Right renal pelvis (tissue), 4 donors: ENCODE measurements around the gene SSR2. TPM values are rescaled to one million over a fixed set of nuclear protein-coding genes. Genes with fewer than 3 reads are reported as not detected.
"Not testable (repeated sequence)": the region's sequence is repeated elsewhere in the genome, so short reads cannot be mapped to it uniquely, and the experiment has no call there.

Experiments
- DNase-seq, 4 donors: peaks; one replicate each; pipeline ENCODE4 v3.0.0-alpha.2; 2013; ENCODE audit warnings: low read depth in 4 of 4, low spot score in 3 of 4, missing footprints in 1 of 4
- polyA plus RNA-seq, 4 donors: library from polyadenylated mRNA; unstranded; fragments of 120-200 nt; gene quantifications; one replicate each; pipeline ENCODE4 v1.2.1, GENCODE V29; 2013; ENCODE audit not compliant: insufficient read length in 4 of 4

Gene SSR2
- polyA plus RNA-seq, 4 donors: 388 to 421 (median 420) TPM

DNA sequence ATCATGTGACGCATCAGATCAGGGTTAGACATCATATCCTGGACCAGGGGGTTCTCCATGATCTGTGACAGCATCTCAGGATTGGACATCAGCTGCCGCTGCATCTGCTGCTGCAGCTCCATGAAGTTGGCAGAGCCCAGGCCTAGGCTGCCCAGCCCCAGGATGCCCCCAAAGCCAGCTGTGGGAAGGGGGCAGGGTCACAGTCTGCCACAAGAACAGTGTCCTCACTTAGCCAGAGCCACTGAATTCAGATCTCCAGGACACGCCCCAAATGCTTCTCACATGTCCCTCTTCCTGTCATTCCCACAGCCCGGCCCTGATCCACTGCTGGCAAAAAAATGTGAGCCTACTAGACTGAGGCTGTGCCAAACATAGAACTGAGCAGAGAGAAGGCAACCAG is 29.6 kb upstream of the SSR2 start:
- DNase-seq: no peak

DNA sequence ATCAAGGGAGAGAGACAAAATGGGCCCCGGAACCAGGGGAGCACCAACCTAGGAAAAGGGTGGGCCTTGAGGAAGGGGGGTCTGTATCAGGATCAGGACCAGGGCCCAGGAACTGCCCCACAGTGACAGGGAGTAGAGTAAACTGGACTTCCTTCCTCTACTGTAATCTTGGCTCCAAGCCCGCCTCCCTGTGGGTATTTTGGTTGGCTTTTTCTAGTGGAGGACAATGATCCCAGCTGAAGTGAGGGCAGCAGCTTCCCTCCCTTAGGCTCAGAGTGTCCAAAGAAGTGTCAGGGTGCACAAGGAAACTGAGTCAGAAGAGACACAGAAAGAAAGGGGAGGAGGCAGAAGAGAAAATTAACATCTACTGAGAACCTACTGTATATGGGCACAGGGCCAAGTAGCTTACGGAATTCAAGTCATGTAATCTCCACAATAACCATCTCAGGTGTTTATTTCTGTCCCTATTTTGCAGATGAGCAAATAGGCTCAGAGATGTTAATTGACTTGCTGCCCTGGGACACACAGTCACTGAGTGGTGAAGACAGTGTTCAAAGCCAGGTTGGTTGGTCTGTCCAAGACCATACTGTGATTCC is 28.0 kb upstream of the SSR2 start:
- DNase-seq: no peak

GRCh38 chr1:156045076-156045475 is 24.3 kb upstream of the SSR2 start:
- no peak for DNase-seq

- DNase-seq: no peak
These were observed 22.1 kb upstream of the SSR2 start for GRCh38 chr1:156042828-156043227.

- DNase-seq: not testable (repeated sequence)
These were observed 14.2 kb upstream of the SSR2 start for GRCh38 chr1:156034991-156035390.

- no peak for DNase-seq
These were observed 12.3 kb upstream of the SSR2 start for GRCh38 chr1:156033011-156033410.

- no peak for DNase-seq
These were observed 5.8 kb upstream of the SSR2 start for GRCh38 chr1:156026588-156026987.

GRCh38 chr1:156025876-156026275 is 5.1 kb upstream of the SSR2 start:
- DNase-seq: no peak

DNA sequence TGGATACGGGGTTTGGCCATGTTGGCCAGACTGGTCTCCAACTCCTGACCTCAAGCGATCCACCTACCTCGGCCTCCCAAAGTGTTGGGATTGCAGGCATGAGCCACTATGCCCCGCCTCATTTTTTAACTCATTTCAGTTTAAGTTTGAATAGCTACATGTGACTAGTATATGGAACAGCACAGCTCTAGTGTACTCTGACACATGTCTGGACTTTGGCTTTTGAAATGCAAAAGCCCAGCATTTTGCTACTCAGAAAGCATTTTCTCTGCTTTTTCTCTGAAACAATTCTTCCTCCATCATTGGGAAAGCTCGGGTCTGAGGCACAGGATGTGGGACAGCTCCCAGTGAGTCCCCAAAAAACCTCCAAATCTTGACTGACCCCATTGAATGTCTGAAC is 4.0 kb upstream of the SSR2 start:
- no peak for DNase-seq

DNA sequence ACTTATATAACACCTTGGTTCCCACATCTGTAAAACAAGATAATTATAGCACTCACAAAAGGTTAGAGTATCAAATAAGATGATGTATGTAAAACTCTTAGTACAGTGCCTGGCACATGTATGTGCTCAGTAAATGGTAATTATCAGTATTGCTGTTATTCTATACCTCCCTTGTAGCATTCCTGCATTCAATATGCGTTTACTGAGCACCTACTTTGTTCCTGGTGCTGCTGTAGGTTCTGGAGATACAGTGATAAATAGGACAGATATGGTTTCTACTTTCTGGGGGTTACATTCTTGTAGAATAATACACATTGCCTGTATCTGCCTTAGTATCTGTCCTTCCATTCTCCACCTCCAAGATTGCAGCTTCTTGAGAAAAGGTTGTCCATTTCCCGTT is 1.2 kb upstream of the SSR2 start:
- no peak for DNase-seq

- DNase-seq: no peak
These were observed 310 bp upstream of the SSR2 start for GRCh38 chr1:156021093-156021428.

- DNase-seq: no peak
These were observed 832 bp downstream of the SSR2 start for GRCh38 chr1:156019946-156020292.

GRCh38 chr1:156014829-156015228 is 5.9 kb downstream of the SSR2 start:
- DNase-seq: no peak

- DNase-seq: no peak
These were observed 8.5 kb downstream of the SSR2 start for GRCh38 chr1:156012051-156012817.

DNA sequence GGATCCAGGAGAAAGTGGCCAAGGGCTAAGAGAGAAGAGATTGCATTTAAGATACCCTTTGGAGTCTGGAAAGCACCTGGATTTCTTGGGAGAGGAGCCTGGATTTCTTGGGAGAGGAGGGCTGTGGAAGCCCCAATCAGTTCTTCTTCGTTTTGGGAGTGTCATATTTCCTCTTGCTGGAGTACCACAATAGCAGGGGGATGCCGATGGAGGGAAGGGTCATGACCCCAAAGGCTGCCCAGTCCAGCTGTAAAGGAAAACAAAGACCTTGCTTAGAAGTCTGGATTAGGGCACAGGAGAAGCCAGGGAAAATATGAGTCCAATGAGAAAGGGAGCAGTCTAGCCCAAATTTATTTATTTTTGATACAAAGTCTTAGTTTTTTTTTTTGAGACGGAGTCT is 11.3 kb downstream of the SSR2 start:
- no peak for DNase-seq

DNA sequence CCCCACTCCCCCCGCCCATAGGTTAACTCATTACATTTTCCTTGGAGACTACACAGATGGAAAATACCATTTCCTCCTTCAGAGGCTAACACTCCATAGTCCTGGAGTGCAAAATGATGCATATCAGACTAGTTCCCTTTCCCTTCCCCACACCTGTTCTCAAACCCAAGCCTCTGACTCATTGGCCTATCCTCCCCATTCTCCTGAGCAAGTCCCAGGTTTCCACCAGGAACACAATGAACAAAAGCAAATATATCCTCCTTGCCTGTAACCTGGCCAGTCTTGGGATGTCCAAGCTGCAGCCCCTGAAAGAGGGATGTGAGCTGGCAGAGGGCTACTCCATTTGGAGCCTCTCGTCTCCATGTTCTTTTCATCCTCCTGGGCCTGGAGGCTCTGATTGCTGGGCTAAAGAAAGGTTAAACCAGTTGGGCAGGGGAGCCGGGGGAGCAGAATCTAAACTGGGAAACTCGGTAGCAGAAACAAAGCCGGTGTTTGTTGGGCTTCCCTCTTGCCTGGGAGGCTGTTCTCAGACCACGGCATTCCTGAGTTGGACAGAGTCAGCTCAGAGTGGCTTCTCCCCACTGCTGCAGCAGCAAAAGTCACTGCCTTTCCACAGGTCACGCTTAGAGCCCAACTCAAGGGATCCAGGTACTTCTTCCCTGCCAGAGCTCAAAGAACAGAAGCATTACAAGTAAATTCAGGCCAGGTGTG is 13.9 kb downstream of the SSR2 start:
- no peak for DNase-seq

DNA sequence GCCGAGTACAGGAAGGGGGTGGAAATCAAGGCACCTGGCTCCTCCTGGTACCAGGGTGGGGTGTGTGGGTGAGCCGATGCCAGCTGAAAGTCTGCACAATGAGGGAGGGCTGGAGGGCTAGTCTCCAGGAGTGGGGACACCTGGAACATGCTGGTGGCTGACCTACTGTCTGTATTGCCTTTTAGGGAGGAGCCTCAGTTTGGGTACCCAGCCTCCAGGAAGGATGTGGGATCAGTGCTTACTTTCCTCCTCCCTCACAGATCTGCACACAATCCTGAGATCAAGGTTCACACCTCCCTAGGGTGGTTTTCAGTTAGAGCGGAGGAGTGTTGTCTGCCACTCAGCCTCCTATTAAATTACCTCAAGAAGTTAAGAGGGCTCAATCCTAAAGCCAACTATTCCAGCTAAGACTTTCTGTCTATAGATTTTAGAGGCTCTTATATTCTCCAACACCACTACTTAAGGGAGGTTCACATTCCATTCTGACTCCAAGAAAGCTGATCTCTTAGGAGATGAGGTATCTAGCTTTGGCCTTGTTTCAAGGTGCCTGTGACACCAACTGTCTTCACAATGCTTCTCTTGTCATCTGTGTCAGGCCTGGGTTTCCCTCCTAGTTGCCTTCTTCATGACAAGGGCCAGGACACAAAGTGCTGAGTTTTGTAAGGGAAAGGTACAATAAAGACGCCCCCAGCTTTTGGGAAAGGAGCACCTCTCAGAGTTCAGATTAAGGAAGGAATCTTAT is 15.7 kb downstream of the SSR2 start:
- DNase-seq: no peak

GRCh38 chr1:156003923-156004188 is 16.9 kb downstream of the SSR2 start:
- no peak for DNase-seq

- DNase-seq: no peak
These were observed 18.4 kb downstream of the SSR2 start for GRCh38 chr1:156002188-156002911.

DNA sequence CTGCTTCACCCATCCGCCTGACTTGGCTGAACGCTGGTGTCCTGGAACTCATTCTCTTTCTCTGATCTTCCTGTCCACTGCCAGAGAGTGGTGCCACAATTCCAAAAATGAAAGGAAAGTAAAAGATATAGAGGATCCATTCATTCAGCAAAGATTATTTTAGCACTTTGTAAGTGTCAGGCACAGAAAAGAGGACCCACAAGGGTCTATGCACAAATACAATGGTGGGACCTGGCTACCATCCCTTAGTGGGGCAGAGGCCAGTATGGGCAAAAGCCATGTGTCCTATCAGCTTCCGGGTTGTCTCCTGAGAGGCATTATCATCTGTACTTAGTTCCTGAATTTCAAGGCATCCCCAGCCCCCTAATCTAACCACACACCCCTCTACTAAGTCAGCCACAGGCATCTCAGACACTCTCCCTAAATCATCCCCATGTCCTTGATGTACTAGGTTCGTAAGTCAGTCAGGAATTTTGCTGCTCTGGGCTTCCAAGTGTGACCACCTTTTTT is 19.0 kb downstream of the SSR2 start:
- no peak for DNase-seq
